ENCODE data around the gene GPR107.
"Not testable (repeated sequence)": the region's sequence is repeated elsewhere in the genome, so short reads cannot be mapped to it uniquely, and the experiment has no call there.

GPR107 gene
- 62.6 to 132 (median 107) reads per million in 18 experiments for total RNA-seq

DNA sequence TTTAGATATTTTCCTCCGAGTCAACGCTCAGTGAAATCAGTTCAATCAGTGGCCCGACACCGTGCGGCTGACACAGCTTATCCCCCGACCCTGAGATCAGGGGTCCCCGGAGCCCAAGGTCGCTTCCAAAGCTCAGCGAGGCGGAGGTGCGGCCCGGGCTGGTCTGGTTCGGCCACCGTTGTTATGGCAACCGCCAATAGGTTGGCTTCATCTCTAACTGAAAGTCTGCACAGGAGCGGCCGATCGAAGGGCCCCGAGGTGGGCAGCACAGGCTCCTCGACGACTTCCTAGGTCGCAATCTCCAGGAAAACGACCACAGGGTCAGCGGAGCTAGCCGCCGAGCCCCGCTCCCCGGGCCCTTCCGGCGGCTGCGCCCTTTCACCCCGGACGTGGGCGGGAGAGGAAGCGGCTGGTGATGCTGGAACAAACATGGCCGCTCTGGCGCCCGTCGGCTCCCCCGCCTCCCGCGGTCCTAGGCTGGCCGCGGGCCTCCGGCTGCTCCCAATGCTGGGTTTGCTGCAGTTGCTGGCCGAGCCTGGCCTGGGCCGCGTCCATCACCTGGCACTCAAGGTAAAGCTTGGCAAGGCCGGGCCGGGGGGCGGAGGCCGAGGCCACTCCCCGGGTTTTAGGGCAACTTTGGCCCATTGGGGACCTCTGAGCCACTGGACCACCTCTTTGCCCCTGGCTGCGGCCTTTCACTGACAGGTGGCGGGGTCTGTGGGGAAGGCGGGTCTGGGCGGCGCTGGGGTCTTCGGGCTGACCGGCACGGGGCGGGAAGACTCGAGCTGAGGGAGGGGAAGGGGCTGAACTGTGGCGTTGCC lies at the start of gene GPR107:
GPR107 (plus strand) TSS at position 403 of the 821 bp plus-strand sequence; CDS start at position 430, 27 bp downstream.
- peak; percentile 78 to 85 for DNase-seq

DNA sequence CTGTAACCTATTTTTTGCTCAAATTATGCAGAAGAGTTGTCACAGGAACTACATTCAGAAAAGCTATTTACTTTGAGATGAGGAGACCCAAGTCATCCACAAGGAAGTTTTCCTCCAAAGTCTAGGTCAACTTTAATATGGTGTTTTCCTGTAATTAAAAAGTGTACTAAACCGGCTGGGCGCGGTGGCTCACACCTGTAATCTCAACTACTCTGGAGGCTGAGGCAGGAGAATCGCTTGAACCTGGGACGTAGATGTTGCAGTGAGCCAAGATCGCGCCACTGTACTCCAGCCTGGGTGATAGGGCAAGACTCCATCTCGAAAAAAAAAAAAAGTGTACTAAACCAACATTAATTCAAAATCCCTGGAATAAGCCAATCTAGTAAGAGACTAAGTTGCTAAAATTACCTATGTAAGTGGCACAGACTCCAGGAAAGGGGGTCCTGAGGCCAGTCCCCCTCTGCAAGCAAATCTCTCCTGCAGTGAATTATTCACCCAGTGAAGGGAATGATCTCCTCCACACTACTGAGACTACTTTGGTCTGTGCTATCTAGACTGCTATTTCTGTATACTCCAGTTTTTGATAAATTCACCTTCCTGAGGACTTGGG lies 49.7 kb upstream of the GPR107 start:
- DNase-seq, result no peak

DNA sequence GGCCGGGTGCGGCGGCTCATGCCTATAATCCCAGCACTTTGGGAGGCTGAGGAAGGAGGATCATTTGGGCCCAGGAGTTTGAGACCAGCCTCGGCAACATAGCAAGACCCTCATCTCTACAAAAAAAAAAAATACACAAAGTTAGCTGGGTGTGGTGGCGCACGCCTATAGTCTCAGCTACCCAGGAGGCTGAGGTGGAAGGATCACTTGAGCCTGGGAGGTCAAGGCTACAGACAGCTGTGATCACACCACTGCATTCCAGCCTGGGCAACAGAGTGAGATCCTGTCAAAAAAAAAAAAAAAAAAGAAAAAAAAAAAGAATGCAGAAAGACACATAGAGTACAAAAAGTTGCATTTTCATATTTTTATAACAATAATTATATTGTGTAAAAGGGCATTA lies 46.8 kb upstream of the GPR107 start:
- DNase-seq, result not testable (repeated sequence)

DNA sequence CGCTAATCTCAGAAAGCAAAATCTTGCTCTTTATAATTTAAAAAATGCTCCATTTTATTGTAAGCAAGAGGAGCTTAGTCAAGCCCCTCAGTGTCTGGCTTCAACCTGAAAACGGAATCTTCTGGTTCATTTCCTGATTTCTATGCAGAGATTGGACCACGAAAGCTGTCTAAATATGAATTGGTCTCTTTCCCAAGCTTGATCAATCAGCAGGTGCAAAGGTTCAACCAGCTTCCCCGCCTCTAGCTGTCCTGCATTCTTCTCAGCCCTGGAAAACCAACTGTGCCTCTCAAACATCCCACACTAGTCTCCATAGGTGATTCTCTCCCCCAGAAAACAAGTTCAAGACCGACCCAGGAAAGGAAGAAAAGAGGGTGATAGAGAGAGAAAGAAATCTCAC lies 45.2 kb upstream of the GPR107 start:
- no peak for DNase-seq

DNA sequence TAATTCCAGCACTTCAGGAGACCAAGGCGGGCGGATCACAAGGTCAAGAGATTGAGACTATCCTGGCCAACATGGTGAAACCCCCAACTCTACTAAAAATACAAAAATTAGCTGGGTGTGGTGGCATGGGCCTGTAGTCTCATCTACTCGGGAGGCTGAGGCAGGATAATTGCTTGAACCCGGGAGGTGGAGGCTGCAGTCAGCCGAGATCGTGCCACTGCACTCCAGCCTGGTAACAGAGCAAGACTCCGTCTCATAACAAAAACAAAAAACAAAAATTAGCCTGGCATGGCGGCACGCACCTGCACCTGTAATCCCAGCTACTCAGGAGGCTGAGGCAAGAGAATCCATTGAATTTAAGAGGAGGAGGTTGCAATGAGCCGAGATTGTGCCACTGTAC lies 44.2 kb upstream of the GPR107 start:
- not testable (repeated sequence) for DNase-seq

DNA sequence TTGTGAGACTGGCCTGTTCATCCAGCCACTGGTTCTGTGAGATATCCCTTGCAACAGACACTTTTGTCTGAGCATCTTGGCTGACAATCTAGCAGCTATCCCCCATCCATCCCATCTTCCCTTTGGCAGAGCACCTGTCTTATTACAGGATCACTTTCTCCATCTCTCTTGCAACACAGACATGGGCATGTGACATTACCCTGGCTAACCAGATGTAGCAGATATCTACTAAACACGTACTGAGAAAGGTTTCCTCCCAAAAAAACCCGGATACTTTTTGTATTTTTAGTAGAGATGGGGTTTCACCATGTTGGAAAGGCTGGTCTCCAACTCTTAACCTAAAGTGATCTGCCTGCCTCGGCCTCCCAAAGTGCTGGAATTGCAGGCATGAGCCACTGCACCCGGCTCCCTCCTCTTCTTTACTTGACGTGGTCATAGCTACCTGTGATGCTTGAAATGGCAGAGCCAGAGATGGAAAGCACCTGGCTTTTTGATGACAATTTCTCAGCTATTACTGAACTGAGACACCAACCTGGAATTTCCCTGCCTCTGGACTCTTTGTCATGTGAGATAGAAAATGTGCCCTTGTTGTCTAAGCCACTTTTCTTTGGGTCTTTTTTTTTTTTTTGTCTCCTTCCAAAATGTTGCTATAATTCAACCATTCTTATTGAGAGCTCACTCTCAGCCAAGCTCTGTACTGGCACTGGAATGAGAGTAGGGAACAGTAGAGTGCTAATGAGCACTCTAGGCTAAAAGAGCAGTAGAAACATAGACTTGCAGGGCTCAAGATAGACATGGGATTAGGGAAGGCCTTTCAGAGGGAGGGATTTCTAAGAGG lies 43.3 kb upstream of the GPR107 start:
- DNase-seq, result no peak

DNA sequence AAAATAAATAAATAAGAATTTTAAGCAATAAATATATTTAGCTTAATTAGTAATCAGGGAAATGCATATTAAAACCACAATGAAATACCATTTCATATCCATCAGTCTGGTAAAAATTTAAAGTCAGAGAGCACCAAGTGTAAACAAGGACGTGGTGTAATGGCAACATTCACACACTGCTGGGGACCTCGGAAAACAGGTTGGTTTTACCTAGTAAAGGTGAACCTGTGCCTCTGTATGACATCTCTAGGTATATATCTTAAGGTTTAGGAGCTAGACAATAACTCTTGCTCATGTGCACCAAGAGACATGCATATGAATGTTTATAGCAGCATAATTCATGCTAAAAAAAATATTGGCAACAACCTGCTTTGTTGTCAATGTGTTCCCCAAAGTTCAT lies 40.4 kb upstream of the GPR107 start:
- DNase-seq, result no peak

DNA sequence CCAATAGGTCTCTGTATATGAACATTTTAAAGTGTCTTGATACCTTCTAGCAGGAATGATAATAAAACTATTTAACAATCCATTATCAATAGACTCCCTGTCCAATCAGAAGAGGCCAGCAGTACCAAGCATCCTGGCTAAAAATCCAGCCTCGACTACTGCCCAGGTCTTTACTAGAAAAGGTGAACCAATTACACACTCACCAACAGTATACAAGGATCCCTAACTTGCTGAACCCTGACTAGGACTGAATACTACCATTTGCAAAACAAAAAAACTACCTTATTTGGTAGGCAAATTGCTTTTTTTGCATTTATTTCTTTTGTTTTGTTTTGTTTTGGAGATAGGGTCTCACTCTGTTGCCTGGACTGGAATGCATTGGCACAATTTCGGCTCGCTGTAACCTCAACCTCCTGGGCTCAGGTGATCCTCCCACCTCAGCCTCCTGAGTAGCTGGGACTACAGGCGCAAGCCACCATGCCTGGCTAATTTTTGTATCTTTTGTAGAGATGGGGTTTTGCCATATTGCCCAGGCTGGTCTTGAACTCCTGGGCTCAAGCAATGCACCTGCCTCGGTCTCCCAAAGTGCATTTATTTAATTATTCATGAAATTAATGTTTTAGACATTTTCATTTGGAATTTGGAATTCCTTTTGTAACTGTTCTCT lies 38.2 kb upstream of the GPR107 start:
- no peak for DNase-seq

DNA sequence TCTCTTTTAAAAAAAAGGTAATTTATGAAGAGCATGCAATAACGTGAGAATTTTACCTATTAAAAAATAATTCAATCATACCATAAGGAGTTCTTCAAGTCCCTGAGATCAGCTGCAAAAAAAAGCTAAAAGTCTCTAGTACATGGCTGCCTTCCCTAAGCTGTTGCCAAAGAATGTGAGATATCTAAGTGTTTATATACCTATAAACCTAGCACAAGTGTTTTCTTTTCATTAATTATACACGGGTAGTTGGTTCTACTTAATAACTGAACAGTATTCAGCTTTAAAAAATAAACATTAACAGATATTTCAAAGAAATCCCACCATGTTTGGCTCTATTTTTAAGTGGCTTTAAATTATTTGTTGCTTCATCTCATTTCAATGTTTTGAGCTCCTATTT lies 36.6 kb upstream of the GPR107 start:
- DNase-seq, result no peak

DNA sequence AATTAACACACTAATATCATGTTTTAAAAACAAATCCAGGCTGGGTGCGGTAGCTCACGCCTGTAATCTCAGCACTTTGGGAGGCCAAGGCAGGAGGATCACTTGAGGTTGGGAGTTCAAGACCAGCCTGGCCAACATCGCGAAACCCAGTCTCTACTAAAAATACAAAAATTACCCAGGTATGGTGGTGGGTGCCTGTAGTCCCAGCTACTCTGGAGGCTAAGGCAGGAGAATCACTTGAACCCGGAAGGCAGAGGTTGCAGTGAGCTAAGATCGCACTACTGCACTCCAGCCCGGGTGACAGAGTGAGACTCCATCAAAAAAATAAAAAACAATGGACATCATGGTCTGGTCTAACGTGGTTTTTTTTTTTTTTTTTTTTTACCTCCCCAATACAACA lies 36.2 kb upstream of the GPR107 start:
- DNase-seq, result not testable (repeated sequence)

DNA sequence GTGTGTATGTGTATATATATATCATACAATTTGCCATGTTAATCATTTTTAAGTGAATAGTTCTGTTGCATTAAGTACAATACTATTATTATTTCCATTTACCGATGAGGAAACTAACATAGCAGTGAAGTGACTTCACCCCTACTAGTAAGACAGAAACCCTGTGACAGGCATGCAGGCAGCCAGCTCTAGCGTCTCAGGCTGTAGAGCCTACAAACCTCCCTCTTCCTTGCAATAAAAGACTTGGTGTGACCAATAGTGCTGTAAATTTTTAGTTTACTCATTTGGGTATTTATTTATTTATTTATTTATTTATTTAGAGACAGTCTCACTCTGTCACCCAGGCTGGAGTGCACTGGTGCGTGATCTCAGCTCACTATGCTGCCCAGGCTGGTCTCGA lies 35.4 kb upstream of the GPR107 start:
- no peak for DNase-seq

DNA sequence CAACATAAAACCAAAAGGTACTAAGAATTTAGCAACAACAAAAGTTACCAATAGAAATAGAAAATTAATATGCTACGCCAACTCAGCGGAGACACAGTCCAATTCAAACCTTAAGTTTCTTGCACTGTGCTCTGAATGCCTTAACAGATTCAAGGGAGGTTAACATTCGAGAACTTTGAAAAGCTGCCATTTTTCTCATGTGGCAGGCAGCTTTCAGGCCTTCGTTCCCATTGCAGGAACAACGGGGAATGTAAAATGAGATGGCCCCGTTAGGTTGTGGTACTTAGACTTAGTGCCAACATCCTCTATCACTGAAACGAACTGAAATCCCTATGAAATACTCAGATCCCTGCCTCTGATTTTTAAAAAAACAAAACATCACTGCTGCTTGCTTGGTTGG lies 33.1 kb upstream of the GPR107 start:
- DNase-seq, result no peak

DNA sequence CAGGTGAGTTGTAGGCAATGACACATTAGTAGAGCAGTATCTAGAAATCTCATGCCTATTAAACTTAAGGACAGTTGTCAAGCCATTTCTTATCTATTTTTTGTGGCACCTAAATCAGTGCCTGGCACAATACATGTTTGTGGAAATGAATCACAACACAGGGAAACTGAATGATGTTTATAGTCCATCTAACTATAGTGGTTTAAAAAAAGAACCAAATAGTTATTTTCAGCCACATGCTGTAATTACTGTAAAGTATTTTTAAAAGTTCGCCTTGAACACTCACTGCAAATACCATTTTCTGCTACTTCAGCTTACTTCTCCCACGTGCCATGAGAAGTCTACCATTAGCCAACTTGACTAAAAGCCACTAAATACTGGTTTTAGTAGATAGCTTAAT lies 32.6 kb upstream of the GPR107 start:
- no peak for DNase-seq

DNA sequence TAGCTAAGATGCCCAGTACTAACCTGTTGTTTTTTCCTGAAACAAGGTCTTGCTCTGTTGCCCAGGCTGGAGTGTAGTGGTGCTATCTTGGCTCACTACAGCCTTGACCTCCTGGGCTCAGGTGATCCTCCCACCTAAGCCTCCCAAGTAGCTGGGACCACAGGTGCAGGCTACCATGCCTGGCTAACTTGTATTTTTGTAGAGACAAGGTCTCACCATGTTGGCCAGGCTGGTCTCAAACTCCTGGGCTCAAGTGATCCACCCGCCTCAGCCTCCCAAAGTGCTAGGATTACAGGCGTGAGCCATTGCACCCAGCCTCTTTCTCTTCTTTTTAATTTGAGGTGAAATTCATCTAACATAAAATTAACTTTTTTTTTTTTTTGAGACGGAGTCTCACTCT lies 31.9 kb upstream of the GPR107 start:
- DNase-seq, result not testable (repeated sequence)

DNA sequence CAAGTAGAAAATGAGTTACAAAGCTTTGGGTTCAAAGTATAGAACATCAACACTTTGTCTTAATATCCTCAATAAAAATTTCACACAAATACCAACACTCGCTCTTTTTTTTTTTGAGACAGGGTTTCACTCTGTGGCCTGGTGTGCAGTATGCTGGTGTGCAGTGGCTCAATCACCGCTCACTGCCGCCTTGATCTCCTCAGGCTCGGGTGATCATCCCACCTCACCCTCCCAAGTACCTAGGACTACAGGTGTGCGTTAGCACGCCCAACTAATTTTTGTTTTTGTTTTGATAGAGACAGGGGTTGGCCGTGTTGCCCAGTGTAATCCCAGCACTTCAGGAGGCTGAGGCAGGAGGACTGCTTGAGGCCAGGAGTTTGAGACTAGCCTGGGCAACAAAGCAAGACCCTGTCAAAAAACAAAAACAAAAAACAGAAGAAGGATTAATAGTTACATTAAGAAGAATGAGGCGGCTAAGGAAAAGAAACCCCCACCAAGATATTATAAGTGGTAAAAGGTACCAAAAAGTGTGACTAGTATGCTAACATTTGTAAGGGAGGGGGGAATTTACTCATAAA lies 31.1 kb upstream of the GPR107 start:
- no peak for DNase-seq

DNA sequence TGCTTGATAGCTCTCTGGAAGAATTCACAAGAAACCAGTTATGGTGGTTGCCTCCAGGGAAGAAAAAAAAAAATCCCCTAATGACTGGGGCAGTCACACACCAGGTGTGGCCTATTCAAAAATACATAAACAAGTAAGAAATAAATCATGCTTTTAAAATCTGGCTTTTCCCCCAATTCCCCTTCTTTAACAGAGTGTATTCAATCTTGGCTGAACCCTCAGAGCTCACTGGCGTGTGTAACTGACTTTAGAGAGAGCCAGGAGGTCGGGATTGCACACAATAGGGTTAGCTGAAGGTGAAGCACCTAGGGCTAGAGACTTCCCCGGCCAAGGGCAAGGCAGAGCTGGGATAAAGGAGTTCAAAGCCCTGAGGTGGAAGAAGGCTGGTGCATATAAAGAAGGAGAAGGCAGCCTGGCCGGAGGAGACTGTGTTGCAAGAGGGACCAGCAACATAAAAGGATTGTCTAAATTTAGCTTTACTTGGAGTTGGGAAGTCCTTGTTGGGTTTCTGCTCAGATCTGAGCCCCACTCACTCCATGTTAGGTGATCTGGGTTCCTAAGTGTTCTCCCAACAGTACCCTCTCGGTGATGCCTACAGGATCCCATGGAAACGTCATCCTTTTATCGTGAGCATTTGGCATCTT lies 30.4 kb upstream of the GPR107 start:
- no peak for DNase-seq

DNA sequence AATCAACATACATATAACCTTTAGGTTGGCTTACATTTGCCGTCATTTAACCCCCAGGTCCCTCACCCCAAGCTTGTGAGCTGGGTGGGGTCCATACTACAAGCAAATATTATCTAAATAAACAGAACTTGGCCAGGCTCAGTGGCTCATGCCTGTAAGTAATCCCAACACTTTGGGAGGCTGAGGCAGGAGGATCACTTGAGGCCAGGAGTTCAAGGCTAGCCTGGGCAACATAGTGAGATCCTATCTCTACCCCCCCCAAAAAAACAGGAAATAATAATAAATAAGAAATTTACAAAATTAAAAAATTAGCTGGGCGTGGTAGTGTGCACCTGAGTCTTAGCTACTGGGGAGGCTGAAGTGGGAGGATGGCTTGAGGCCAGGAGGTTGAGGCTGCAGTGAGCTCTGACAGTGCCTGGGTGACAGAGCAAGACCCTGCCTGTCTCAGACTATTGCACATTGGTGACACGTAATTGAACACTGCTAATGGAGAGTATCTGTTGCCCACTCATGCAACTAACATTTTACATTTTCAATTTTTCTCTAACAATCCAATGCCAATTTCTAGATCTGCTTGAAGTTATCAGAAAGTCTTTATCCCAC lies 29.6 kb upstream of the GPR107 start:
- no peak for DNase-seq

DNA sequence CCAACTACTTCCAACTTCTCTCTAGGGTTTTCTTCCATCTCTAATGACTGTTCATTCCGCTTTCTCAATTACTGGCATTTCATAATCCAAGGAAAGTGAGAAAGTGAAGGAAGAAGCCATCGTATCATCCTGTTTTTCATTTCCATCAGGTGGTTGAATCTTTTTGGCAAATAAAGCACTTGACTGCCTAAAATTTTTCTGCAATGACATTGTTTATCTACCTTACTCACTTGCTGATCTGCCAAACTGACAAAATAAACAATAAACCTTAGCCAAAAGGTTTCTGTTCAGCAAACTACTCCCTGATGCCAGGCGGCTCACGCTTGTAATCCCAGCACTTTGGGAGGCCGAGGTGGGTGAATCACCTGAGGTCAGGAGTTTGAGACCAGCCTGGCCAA lies 29.1 kb upstream of the GPR107 start:
- DNase-seq, result no peak

DNA sequence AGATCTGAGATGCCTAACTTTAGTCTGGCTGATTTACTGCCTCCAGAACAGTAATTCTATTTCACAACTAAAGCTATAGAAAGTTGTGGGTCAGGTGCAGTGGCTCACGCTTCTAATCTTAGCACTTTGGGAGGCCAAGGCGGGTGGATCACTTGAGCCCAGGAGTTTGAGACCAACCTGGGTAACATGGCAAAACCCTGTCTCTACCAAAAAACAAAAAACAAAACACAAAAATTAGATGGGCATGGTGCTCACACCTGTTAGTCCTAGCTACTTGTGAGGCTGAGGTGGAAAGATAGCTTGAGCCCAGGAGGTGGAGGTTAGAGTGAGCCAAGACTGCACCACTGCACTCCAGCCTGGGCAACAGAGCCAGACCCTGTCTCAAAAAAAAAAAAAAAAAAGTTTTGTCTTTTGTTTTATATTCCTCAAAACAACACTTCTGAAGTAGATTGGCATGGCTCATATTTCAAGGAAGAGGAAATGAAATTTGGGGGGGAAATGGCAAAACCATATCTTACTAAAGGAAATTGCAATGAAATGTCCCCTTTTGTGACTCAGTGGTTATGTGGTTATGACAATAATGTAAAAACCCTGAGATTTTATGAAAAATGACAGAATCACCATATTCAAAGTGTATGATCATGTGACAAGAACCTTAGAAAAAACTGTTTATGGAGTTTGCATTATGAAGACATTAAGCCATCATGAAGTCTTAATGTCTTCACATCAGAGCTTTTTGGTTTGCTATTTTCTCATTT lies 26.9 kb upstream of the GPR107 start:
- peak; percentile 43 to 84 for DNase-seq

DNA sequence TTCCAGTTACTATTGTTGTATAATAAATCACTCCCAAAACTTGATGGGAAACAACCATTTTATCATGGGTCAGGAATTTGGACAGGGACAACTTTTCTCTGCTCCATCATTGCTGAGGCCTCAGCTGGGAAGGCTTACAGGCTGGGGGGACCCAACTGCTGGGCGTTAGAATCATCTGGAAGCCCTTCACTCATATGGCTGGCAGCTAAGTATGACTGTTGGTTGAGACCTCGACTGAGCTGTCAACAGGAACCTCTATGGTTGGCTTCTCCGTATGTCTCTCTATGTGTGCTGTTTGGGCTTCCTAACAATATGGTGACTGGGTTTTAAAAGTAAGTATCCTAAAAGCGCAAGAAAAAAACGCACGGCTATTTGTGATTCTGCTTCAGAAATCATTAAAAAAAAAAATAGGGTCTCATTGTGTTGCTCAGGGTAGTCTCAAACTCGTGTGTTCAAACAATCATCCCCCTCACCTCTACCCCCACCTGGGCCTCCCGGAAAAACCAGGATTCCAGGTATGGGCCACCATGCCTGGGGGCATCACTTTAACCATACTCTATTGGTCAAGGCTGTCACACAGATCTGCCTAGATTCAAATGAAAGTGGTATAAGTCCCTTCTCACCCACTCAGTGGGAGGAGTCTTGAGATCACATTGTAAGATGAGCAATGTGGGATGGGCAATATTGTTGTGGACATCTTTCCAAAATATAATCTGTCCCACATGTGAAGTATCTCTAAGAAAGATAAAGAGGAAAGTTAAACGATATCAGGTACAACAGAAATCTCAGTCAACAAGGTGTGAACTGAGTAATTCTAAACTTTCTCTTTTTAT lies 26.0 kb upstream of the GPR107 start:
- no peak for DNase-seq
